GM19240 (cell line): ENCODE results near the gene F12.

Experiments used
- DNase-seq: peaks from one replicate; pipeline ENCODE4 v3.0.0; 2011; ENCODE audit warnings: low spot score; ENCODE audit not compliant: insufficient read length

F12 gene

DNA sequence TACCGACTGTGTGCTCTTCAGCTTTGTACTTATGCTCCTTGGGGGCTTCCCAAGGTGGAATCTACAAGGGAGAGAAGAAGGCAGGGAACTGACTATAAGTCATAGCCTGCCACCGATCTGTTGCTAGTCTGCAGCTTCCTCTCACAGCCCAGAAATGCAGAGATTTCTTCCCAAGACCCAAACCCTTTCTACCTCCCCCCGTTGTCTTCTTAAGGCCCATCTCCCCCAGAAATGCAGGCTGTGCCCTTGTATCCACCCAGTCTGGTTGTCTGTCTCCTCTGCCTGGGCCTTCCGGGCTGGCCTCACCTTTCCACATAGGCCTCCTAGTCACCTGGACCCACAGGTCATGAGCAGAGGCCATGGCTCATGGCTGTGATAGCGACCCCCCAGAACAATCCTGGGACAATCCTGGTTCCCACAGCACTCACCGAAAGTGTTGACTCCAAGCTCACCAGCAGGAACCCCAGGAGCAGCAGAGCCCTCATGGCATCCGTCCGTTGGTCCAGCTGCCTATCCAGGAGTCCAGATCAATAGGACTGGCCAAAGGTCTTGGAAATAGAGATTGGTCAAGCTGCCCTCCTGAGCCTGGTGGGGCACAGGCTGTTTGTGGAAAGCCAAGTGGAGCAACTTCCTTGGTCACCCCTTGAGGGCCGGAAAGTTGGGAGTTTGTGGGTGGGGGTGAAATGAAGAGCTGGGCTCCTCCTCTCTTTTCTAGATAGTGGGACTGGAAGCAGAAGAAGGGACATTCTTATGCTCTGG lies at the start of gene F12:
Gene F12, minus strand, starts transcription at position 522 of the 759 bp plus-strand sequence. Its CDS starts 37 bp downstream, at position 485.
- DNase-seq = no peak

- no peak for DNase-seq
Measured at GRCh38 chr5:177458912-177459350, 49.6 kb upstream of the F12 start.

GRCh38 chr5:177457852-177458681 lies 48.7 kb upstream of the F12 start:
- DNase-seq = no peak

DNA sequence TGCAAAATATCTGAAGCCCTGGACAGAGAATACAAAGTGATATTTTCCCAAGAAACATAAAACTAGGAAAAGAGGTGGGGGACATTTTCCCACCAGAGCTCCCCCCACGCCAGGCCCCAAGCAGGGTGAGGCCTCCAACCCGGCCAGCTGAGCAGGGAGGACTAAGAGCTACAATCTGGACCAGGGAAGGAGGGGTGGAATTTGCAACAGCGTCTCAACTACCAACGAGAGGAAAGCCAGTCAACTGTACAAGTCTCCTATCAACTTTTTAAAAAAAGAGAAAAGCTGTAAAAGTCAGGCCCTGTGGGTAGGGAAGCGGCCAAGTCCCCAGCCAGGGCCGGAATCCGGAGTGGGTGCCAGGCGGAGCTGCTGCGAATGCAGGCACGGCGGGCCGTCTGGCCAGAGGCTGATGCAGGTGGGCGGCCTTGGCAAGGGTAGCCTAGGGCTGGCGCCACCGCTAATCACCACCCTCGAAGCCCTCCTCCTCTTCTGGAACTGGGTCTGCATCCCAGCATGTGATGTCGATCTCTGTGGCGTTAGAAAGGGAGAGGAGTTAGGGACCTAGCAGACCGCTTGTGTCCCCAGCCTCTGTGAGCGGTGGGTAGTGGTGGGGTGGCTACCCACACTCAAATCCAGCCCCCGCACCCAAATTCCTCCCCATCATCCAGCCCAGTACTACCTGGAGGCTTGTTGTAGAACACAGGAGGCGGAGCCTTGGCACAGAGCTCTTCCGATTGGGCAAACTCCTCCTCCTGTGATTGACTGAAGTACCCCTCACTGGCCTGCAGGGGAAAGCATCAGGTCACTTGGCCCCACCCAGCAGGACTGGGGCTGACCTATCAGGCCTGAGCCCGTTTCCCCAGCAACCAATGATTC lies 47.9 kb upstream of the F12 start:
- DNase-seq = peak; percentile 98

- no peak for DNase-seq
Measured at GRCh38 chr5:177456591-177456964, 47.2 kb upstream of the F12 start.

- peak; percentile 94 for DNase-seq
Measured at GRCh38 chr5:177455661-177456590, 46.6 kb upstream of the F12 start.

GRCh38 chr5:177455036-177455660 lies 45.8 kb upstream of the F12 start:
- peak; percentile 61 for DNase-seq

GRCh38 chr5:177454397-177455035 lies 45.2 kb upstream of the F12 start:
- peak; percentile 96 for DNase-seq

- no peak for DNase-seq
Measured at GRCh38 chr5:177453852-177454396, 44.6 kb upstream of the F12 start.

- DNase-seq = no peak
Measured at GRCh38 chr5:177452688-177453638, 43.6 kb upstream of the F12 start.

DNA sequence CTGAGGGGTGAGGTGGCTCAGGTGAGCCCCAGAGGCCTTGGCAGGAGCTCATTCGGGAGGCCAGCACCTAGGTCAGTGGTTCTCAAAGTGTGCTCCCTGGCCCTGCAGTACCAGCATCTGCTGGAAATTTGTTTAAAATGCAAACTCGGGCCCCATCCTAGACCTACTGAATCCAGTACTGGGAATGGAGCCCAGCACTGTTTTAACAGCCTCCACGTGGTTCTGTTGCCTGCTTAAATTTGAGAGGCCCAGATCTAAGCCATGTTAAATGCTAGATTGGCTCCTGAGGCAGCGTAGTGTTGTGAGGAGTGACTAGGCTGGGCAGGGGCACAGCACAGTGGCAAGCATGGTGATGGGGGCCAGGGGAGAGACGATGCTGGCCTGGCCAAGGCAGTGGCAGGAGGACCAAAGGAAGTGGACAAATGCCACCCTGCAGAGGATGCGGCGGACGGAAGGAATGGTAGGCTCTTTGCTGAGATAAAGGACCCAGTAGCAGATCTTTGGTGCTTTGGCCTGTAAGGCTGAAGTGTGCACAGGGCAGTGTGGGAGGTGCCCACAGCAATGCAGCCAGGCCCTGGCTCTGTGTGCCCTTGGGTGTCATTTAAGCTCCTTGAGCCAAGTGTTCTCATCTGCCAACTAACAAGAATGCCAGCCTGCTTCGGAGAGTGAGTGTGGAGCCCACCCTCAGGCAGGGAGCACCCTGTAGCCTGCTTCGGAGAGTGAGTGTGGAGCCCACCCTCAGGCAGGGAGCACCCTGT lies 41.5 kb upstream of the F12 start:
- no peak for DNase-seq

GRCh38 chr5:177449140-177450061 lies 40.0 kb upstream of the F12 start:
- DNase-seq = no peak

GRCh38 chr5:177448244-177448950 lies 39.0 kb upstream of the F12 start:
- no peak for DNase-seq

DNA sequence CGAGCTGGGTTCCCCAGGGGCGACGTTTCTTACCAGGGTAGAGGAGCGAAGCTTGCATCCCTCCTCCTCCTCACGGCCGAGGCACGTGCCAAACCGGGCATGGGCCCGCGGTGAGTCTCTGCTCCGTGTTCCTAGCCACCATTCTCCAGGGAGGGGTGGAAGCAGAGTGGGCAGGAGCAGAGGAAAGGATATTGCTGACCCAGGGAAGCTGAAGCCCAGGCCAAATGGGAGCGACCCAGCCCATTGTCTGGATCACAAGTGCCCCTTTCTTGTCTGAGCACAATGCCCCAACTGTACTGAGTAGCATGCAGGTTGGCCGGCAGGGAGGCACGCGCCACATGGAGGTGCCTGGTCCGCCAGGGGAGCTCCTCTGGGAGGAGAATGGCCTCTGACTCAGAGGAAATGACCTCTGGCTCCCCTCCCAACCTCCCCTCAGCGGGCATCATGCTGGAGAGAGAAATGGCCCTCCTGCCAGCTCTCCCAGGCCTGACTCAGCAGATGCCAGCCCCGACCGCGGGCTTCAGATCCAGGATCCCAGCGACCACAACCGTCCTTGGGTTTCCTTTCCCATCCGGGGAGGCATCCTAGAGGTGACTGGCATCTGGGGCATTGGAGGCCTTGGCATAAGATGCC lies 38.4 kb upstream of the F12 start:
- DNase-seq = no peak

GRCh38 chr5:177447066-177447610 lies 37.8 kb upstream of the F12 start:
- no peak for DNase-seq
